ENCODE data around the gene BCL11A. TPM values are rescaled to one million over a fixed set of nuclear protein-coding genes. Genes with fewer than 3 reads are reported as not detected.

The BCL11A gene
- total RNA-seq, 6 experiments from 2014 or later: 1.1 to 3.0 (median 1.9) TPM

GRCh38 chr2:60513191-60513590 is 40.3 kb downstream of the BCL11A start:
- Mint-ChIP-seq H3K4me3 (no peak overlapping the region), H3K27me3 (ENCODE audit: insufficient read depth) (no peaks in the 10 kb centered on the region; the same call in 1 of the 2 replicates), H3K36me3 (ENCODE audit: low read depth) (no peaks in the 10 kb centered on the region), H3K27ac (no peak overlapping the region), H3K9me3 (no peaks in the 10 kb centered on the region), H3K4me1 (ENCODE audit: low read depth) (peaks cover 44% of the 10 kb centered on the region)
- no peak for TF ChIP-seq CTCF (IDR thresholded peaks at IDR 0.05)
- DNase-seq: no peak

- no peak for TF ChIP-seq CTCF (IDR thresholded peaks at IDR 0.05)
- no peak for DNase-seq
- H3K9me3 Mint-ChIP-seq: no peaks in the 10 kb centered on the region
- H3K36me3 Mint-ChIP-seq (ENCODE audit: low read depth): no peaks in the 10 kb centered on the region
- H3K27me3 Mint-ChIP-seq (ENCODE audit: insufficient read depth): no peaks in the 10 kb centered on the region; the same call in 1 of the 2 replicates
- peaks cover 43% of the 10 kb centered on the region for H3K4me1 Mint-ChIP-seq (ENCODE audit: low read depth)
- H3K4me3 Mint-ChIP-seq: no peak overlapping the region
- no peak overlapping the region for H3K27ac Mint-ChIP-seq
Measured at GRCh38 chr2:60512641-60513040, 40.8 kb downstream of the BCL11A start.

- no peak overlapping the region for H3K4me3 Mint-ChIP-seq
- no peaks in the 10 kb centered on the region for H3K36me3 Mint-ChIP-seq (ENCODE audit: low read depth)
- no peaks in the 10 kb centered on the region for H3K9me3 Mint-ChIP-seq
- no peaks in the 10 kb centered on the region; the same call in 1 of the 2 replicates for H3K27me3 Mint-ChIP-seq (ENCODE audit: insufficient read depth)
- no peak for DNase-seq
- TF ChIP-seq CTCF (IDR thresholded peaks at IDR 0.05): no peak
- H3K4me1 Mint-ChIP-seq (ENCODE audit: low read depth): peaks cover 40% of the 10 kb centered on the region
- no peak overlapping the region for H3K27ac Mint-ChIP-seq
Measured at GRCh38 chr2:60512062-60512622, 41.3 kb downstream of the BCL11A start.

GRCh38 chr2:60510713-60511112 is 42.7 kb downstream of the BCL11A start:
- no peaks in the 10 kb centered on the region; the same call in 1 of the 2 replicates for H3K27me3 Mint-ChIP-seq (ENCODE audit: insufficient read depth)
- H3K4me3 Mint-ChIP-seq: no peak overlapping the region
- no peak for DNase-seq
- TF ChIP-seq CTCF (IDR thresholded peaks at IDR 0.05): no peak
- no peaks in the 10 kb centered on the region for H3K9me3 Mint-ChIP-seq
- peaks cover 26% of the 10 kb centered on the region for H3K4me1 Mint-ChIP-seq (ENCODE audit: low read depth)
- no peaks in the 10 kb centered on the region for H3K36me3 Mint-ChIP-seq (ENCODE audit: low read depth)
- H3K27ac Mint-ChIP-seq: no peak overlapping the region

GRCh38 chr2:60509066-60509465 is 44.4 kb downstream of the BCL11A start:
- H3K27me3 Mint-ChIP-seq (ENCODE audit: insufficient read depth): no peaks in the 10 kb centered on the region; the same call in 1 of the 2 replicates
- H3K4me1 Mint-ChIP-seq (ENCODE audit: low read depth): peaks cover 14% of the 10 kb centered on the region; the same call in 1 of the 2 replicates
- H3K9me3 Mint-ChIP-seq: no peaks in the 10 kb centered on the region
- no peak for DNase-seq
- no peak for TF ChIP-seq CTCF (IDR thresholded peaks at IDR 0.05)
- no peak overlapping the region for H3K27ac Mint-ChIP-seq
- H3K4me3 Mint-ChIP-seq: no peak overlapping the region
- no peaks in the 10 kb centered on the region for H3K36me3 Mint-ChIP-seq (ENCODE audit: low read depth)
